Astrocyte (in vitro differentiated cells and primary cell): ENCODE results near the gene SEMA3A. TPM values are rescaled to one million over a fixed set of nuclear protein-coding genes. Genes with fewer than 3 reads are reported as not detected.

Source experiments
- DNase-seq: peaks from one replicate; pipeline ENCODE4 v3.0.0-alpha.2; 2010; ENCODE audit warnings: low read depth
- FAIRE-seq: peaks from 2 replicates; lab custom pipeline; 2011; peaks lifted over from hg19 to GRCh38; lab: Jason Lieb, UNC
- H2AFZ ChIP-seq: 2 replicates; pipeline ENCODE4 v1.6.0; 2012; ENCODE audit warnings: low read depth, low read length, inconsistent platforms
- H3K27ac ChIP-seq: 2 replicates; pipeline ENCODE4 v1.5.1; 2011; ENCODE audit warnings: low read depth, low read length, inconsistent platforms
- H3K27me3 ChIP-seq: 2 replicates; pipeline ENCODE4 v1.6.0; 2011; ENCODE audit warnings: low read length, inconsistent platforms; ENCODE audit not compliant: insufficient read depth
- H3K36me3 ChIP-seq: 2 replicates; pipeline ENCODE4 v1.5.1; 2011; ENCODE audit warnings: low read length, inconsistent platforms; ENCODE audit not compliant: insufficient read depth
- H3K4me1 ChIP-seq: 2 replicates; pipeline ENCODE4 v1.5.1; 2011; ENCODE audit warnings: low read length, inconsistent platforms; ENCODE audit not compliant: insufficient read depth
- H3K4me2 ChIP-seq: 2 replicates; pipeline ENCODE4 v1.6.0; 2012; ENCODE audit warnings: low read length, inconsistent platforms
- H3K4me3 ChIP-seq: 2 replicates; pipeline ENCODE4 v1.5.1; 2011; ENCODE audit warnings: low read depth, mild to moderate bottlenecking, low read length, inconsistent platforms; ENCODE audit not compliant: insufficient read depth
- H3K79me2 ChIP-seq: 2 replicates; pipeline ENCODE4 v1.6.0; 2012; ENCODE audit warnings: mild to moderate bottlenecking, low read length, inconsistent platforms; ENCODE audit not compliant: insufficient read depth
- H3K9ac ChIP-seq: 2 replicates; pipeline ENCODE4 v1.6.0; 2012; ENCODE audit warnings: mild to moderate bottlenecking, low read length, inconsistent platforms
- H3K9me3 ChIP-seq: 2 replicates; pipeline ENCODE4 v1.5.1; 2012; ENCODE audit warnings: low read depth, mild to moderate bottlenecking, low read length, inconsistent platforms; ENCODE audit not compliant: insufficient read depth
- H4K20me1 ChIP-seq: 2 replicates; pipeline ENCODE4 v1.6.0; 2012; ENCODE audit warnings: low read length, inconsistent platforms; ENCODE audit not compliant: insufficient read depth
- H3K27ac Mint-ChIP-seq: one replicate; pipeline ENCODE4 v1.8.0; 2021; ENCODE audit warnings: mild to moderate bottlenecking, mixed read lengths; ENCODE audit not compliant: unreplicated experiment
- H3K27me3 Mint-ChIP-seq: one replicate; pipeline ENCODE4 v1.8.0; 2021; ENCODE audit warnings: low read depth, mixed read lengths; ENCODE audit not compliant: unreplicated experiment
- H3K36me3 Mint-ChIP-seq: one replicate; pipeline ENCODE4 v1.8.0; 2021; ENCODE audit warnings: low read depth, mixed read lengths; ENCODE audit not compliant: unreplicated experiment
- H3K4me1 Mint-ChIP-seq: one replicate; pipeline ENCODE4 v1.8.0; 2021; ENCODE audit warnings: low read depth, mixed read lengths; ENCODE audit not compliant: unreplicated experiment
- H3K4me3 Mint-ChIP-seq: one replicate; pipeline ENCODE4 v1.8.0; 2021; ENCODE audit warnings: mild to moderate bottlenecking, moderate library complexity, mixed read lengths; ENCODE audit not compliant: unreplicated experiment
- H3K9me3 Mint-ChIP-seq: one replicate; pipeline ENCODE4 v1.8.0; 2021; ENCODE audit warnings: mild to moderate bottlenecking, mixed read lengths; ENCODE audit not compliant: unreplicated experiment
- CTCF ChIP-seq: IDR thresholded peaks from 2 replicates; pipeline ENCODE4 v1.5.1; 2011; ENCODE audit warnings: low read depth, mild to moderate bottlenecking, inconsistent platforms, low read length, moderate library complexity; ENCODE audit not compliant: insufficient read depth
- EZH2 ChIP-seq: IDR thresholded peaks from 2 replicates; pipeline ENCODE4 v1.6.1; 2012; ENCODE audit warnings: mild to moderate bottlenecking, low read length, inconsistent platforms; ENCODE audit not compliant: insufficient read depth
- total RNA-seq: library from RNA; stranded (reverse); gene quantifications from 2 replicates; pipeline ENCODE4 v1.2.1, GENCODE V29; 2021

The SEMA3A gene
- total RNA-seq, 1 donor from 2014 or later, result 31.3 TPM

- Histone ChIP-seq H3K4me3 (no peak overlapping the region), H3K4me1 (no peaks in the 10 kb centered on the region), H3K9me3 (no peaks in the 10 kb centered on the region), H3K9ac (no peak overlapping the region), H2AFZ (no peak overlapping the region), H3K27ac (no peak overlapping the region), H3K79me2 (no peaks in the 10 kb centered on the region), H3K27me3 (no peaks in the 10 kb centered on the region), H3K4me2 (no peak overlapping the region), H3K36me3 (no peaks in the 10 kb centered on the region), H4K20me1 (no peaks in the 10 kb centered on the region)
- peak; percentile 58 for TF ChIP-seq CTCF
- TF ChIP-seq EZH2, result no peak
- Mint-ChIP-seq H3K4me1 (no peaks in the 10 kb centered on the region), H3K27me3 (no peaks in the 10 kb centered on the region), H3K36me3 (no peaks in the 10 kb centered on the region), H3K27ac (no peak overlapping the region), H3K9me3 (no peaks in the 10 kb centered on the region), H3K4me3 (no peak overlapping the region)
- DNase-seq (no peak), FAIRE-seq (no peak)
Observed at GRCh38 chr7:83976302-83976701, 218.3 kb downstream of the SEMA3A start.

GRCh38 chr7:83970081-83970480 lies 224.5 kb downstream of the SEMA3A start:
- Histone ChIP-seq H4K20me1 (no peaks in the 10 kb centered on the region), H3K36me3 (no peaks in the 10 kb centered on the region), H3K4me2 (no peak overlapping the region), H3K27me3 (no peaks in the 10 kb centered on the region), H3K9ac (no peak overlapping the region), H3K9me3 (no peaks in the 10 kb centered on the region), H3K4me3 (no peak overlapping the region), H3K27ac (no peak overlapping the region), H3K79me2 (no peaks in the 10 kb centered on the region), H2AFZ (no peak overlapping the region), H3K4me1 (no peaks in the 10 kb centered on the region)
- no peaks in the 10 kb centered on the region for H3K9me3 Mint-ChIP-seq
- no peaks in the 10 kb centered on the region for H3K36me3 Mint-ChIP-seq
- FAIRE-seq (no peak), DNase-seq (no peak)
- H3K27ac Mint-ChIP-seq, result no peak overlapping the region
- no peaks in the 10 kb centered on the region for H3K4me1 Mint-ChIP-seq
- no peaks in the 10 kb centered on the region for H3K27me3 Mint-ChIP-seq
- H3K4me3 Mint-ChIP-seq, result no peak overlapping the region
- TF ChIP-seq CTCF (no peak), EZH2 (no peak)

- H3K27ac Mint-ChIP-seq, result no peak overlapping the region
Observed at GRCh38 chr7:83964318-83964717, 230.3 kb downstream of the SEMA3A start.

More at GRCh38 chr7:83964318-83964717, 230.3 kb downstream of the SEMA3A start:
- Histone ChIP-seq H3K27me3 (no peaks in the 10 kb centered on the region), H3K36me3 (no peaks in the 10 kb centered on the region), H3K27ac (no peak overlapping the region), H3K9me3 (no peaks in the 10 kb centered on the region), H3K4me1 (no peaks in the 10 kb centered on the region), H4K20me1 (no peaks in the 10 kb centered on the region), H3K4me3 (no peak overlapping the region), H3K4me2 (no peak overlapping the region), H2AFZ (no peak overlapping the region), H3K9ac (no peak overlapping the region), H3K79me2 (no peaks in the 10 kb centered on the region)
- TF ChIP-seq EZH2 (no peak), CTCF (no peak)
- Mint-ChIP-seq H3K4me1 (no peaks in the 10 kb centered on the region), H3K36me3 (no peaks in the 10 kb centered on the region), H3K4me3 (no peak overlapping the region), H3K27me3 (no peaks in the 10 kb centered on the region), H3K9me3 (no peaks in the 10 kb centered on the region)
- FAIRE-seq (no peak), DNase-seq (no peak)
